Neural cell (in vitro differentiated cells): Measurements from ENCODE around the gene CLOCK. TPM values are rescaled to one million over a fixed set of nuclear protein-coding genes. Genes with fewer than 3 reads are reported as not detected.

Experiments
- H2AFZ ChIP-seq: fragments of 200-600, 300-800 bp; sonication (generic), shearing (Covaris generic); 2 replicates; pipeline ENCODE4 v1.6.0; 2014; ENCODE audit warnings: low read depth, mild to moderate bottlenecking, antibody characterized with exemption, low read length, moderate library complexity
- H3F3A ChIP-seq: fragments of 200-600 bp; shearing (Covaris generic); 2 replicates; pipeline ENCODE4 v1.6.1; 2016; ENCODE audit warnings: mild to moderate bottlenecking, moderate library complexity, mixed read lengths, antibody characterized with exemption, low read length; ENCODE audit not compliant: insufficient read depth, poor library complexity, severe bottlenecking
- H3K27ac ChIP-seq: fragments of 200-600, 300-800 bp; sonication (generic), shearing (Covaris generic); 2 replicates; pipeline ENCODE4 v1.5.1; 2014; ENCODE audit warnings: mild to moderate bottlenecking, low read length, moderate library complexity
- H3K27me3 ChIP-seq: fragments of 300-800, 200-600 bp; sonication (generic), shearing (Covaris generic); 2 replicates; pipeline ENCODE4 v1.6.0; 2014; ENCODE audit warnings: mild to moderate bottlenecking, low read depth, low read length, moderate library complexity; ENCODE audit not compliant: insufficient read depth
- H3K36me3 ChIP-seq: fragments of 300-800, 200-600 bp; sonication (generic), shearing (Covaris generic); 2 replicates; pipeline ENCODE4 v1.5.1; 2014; ENCODE audit warnings: mild to moderate bottlenecking, antibody characterized with exemption, low read length, moderate library complexity; ENCODE audit not compliant: insufficient read depth
- H3K4me2 ChIP-seq: fragments of 300-800, 200-600 bp; sonication (generic), shearing (Covaris generic); 2 replicates; pipeline ENCODE4 v1.6.0; 2014; ENCODE audit warnings: mild to moderate bottlenecking, low read length
- H3K4me3 ChIP-seq: fragments of 300-800, 200-600 bp; sonication (generic), shearing (Covaris generic); 2 replicates; pipeline ENCODE4 v1.5.1; 2014; ENCODE audit warnings: mild to moderate bottlenecking, low read length, moderate library complexity
- H3K79me2 ChIP-seq: fragments of 200-600 bp; shearing (Covaris generic); replicated peaks from 2 replicates; pipeline ENCODE4 v1.6.0; 2014; ENCODE audit warnings: mild to moderate bottlenecking, low read length, moderate library complexity; ENCODE audit not compliant: insufficient read depth
- H3K9ac ChIP-seq: fragments of 300-800, 200-600 bp; sonication (generic), shearing (Covaris generic); 2 replicates; pipeline ENCODE4 v1.6.1; 2016; ENCODE audit warnings: mild to moderate bottlenecking, low read length, mixed read lengths
- H3K9me2 ChIP-seq: fragments of 200-600 bp; shearing (Covaris generic); 2 replicates; pipeline ENCODE4 v1.6.1; 2016; ENCODE audit warnings: mild to moderate bottlenecking, low read length, mixed read lengths; ENCODE audit not compliant: insufficient read depth
- H3K9me3 ChIP-seq: fragments of 200-600, 300-800 bp; sonication (generic), shearing (Covaris generic); 2 replicates; pipeline ENCODE4 v1.6.1; 2016; ENCODE audit warnings: mild to moderate bottlenecking, mixed run types, low read length, moderate library complexity, mixed read lengths
- H4K20me1 ChIP-seq: fragments of 200-600 bp; shearing (Covaris generic); 2 replicates; pipeline ENCODE4 v1.6.1; 2016; ENCODE audit warnings: mild to moderate bottlenecking, mixed run types; ENCODE audit not compliant: insufficient read depth
- CTCF ChIP-seq: fragments of 450-650 bp; IDR thresholded peaks from 2 replicates; pipeline ENCODE4 v1.5.1; 2014; ENCODE audit warnings: antibody characterized with exemption, mild to moderate bottlenecking, moderate library complexity; ENCODE audit not compliant: poor library complexity, severe bottlenecking
- EP300 ChIP-seq: fragments of 450-650 bp; conservative IDR thresholded peaks from 2 replicates; pipeline ENCODE4 v1.6.1; 2014; ENCODE audit warnings: antibody characterized with exemption, mild to moderate bottlenecking, moderate library complexity; ENCODE audit not compliant: poor library complexity, severe bottlenecking
- EZH2 ChIP-seq: fragments of 200-600, 300-800 bp; shearing (Covaris generic), sonication (generic); IDR thresholded peaks from 2 replicates; pipeline ENCODE4 v1.6.1; 2014; ENCODE audit warnings: antibody characterized with exemption, low read length, borderline replicate concordance, mild to moderate bottlenecking; ENCODE audit not compliant: insufficient read depth, poor library complexity, severe bottlenecking
- MXI1 ChIP-seq: fragments of 450-650 bp; conservative IDR thresholded peaks from 2 replicates; pipeline ENCODE4 v1.6.1; 2014; ENCODE audit warnings: antibody characterized with exemption, mild to moderate bottlenecking; ENCODE audit not compliant: poor library complexity, severe bottlenecking
- POLR2AphosphoS5 ChIP-seq: IDR thresholded peaks from 2 replicates; pipeline ENCODE4 v1.6.1; 2012
- RAD21 ChIP-seq: fragments of 450-650 bp; conservative IDR thresholded peaks from 2 replicates; pipeline ENCODE4 v1.6.1; 2014; ENCODE audit warnings: antibody characterized with exemption, mild to moderate bottlenecking, moderate library complexity
- REST ChIP-seq: IDR thresholded peaks from 2 replicates; pipeline ENCODE4 v1.6.1; 2012; ENCODE audit warnings: borderline replicate concordance
- SMC3 ChIP-seq: fragments of 450-650 bp; conservative IDR thresholded peaks from 2 replicates; pipeline ENCODE4 v1.6.1; 2014; ENCODE audit warnings: antibody characterized with exemption, mild to moderate bottlenecking, moderate library complexity; ENCODE audit not compliant: poor library complexity
- TAF1 ChIP-seq: IDR thresholded peaks from 2 replicates; pipeline ENCODE4 v1.6.1; 2012; ENCODE audit warnings: low read depth
- polyA plus RNA-seq: library from polyadenylated mRNA; depleted of rRNA; stranded (reverse); fragments of >200 nt; gene quantifications from 2 replicates; pipeline ENCODE4 v1.2.3, GENCODE V29; 2014

The CLOCK gene
- polyA plus RNA-seq, 1 donor from 2014 or later = 8.7 TPM

GRCh38 chr4:55539658-55540057, 7.1 kb downstream of the CLOCK start:
- Histone ChIP-seq H3K9ac (no peak overlapping the region), H3K9me3 (no peaks in the 10 kb centered on the region), H3K9me2 (no peaks in the 10 kb centered on the region), H3F3A (no peaks in the 10 kb centered on the region), H3K4me2 (no peak overlapping the region), H3K27me3 (no peaks in the 10 kb centered on the region), H4K20me1 (no peaks in the 10 kb centered on the region), H3K4me3 (no peak overlapping the region), H3K27ac (no peak overlapping the region), H3K79me2 (peaks cover 60% of the 10 kb centered on the region), H2AFZ (no peak overlapping the region), H3K36me3 (peaks cover 5% of the 10 kb centered on the region)
- TF ChIP-seq TAF1 (no peak), POLR2AphosphoS5 (no peak), EP300 (no peak), MXI1 (no peak), EZH2 (no peak), SMC3 (no peak), REST (no peak), RAD21 (no peak), CTCF (no peak)

GRCh38 chr4:55538531-55538930, 8.2 kb downstream of the CLOCK start:
- Histone ChIP-seq H3K4me2 (no peak overlapping the region), H3K27ac (no peak overlapping the region), H3K4me3 (no peak overlapping the region)

More at GRCh38 chr4:55538531-55538930, 8.2 kb downstream of the CLOCK start:
- Histone ChIP-seq H3K9ac (no peak overlapping the region), H3K9me2 (no peaks in the 10 kb centered on the region), H3F3A (no peaks in the 10 kb centered on the region), H3K79me2 (peaks cover 56% of the 10 kb centered on the region), H3K9me3 (peaks cover 4% of the 10 kb centered on the region), H3K36me3 (peaks cover 5% of the 10 kb centered on the region), H4K20me1 (no peaks in the 10 kb centered on the region), H2AFZ (no peak overlapping the region), H3K27me3 (no peaks in the 10 kb centered on the region)
- TF ChIP-seq REST = no peak
- no peak for TF ChIP-seq EZH2
- no peak for TF ChIP-seq SMC3
- TF ChIP-seq EP300 = no peak
- no peak for TF ChIP-seq RAD21
- TF ChIP-seq CTCF = no peak
- TF ChIP-seq TAF1 = no peak
- TF ChIP-seq POLR2AphosphoS5 = no peak
- no peak for TF ChIP-seq MXI1
